ENCODE results near the gene NSD1. TPM values are rescaled to one million over a fixed set of nuclear protein-coding genes. Genes with fewer than 3 reads are reported as not detected.

Gene NSD1
- total RNA-seq, 2 donors from 2014 or later: 29.8 to 32.0 TPM

DNA sequence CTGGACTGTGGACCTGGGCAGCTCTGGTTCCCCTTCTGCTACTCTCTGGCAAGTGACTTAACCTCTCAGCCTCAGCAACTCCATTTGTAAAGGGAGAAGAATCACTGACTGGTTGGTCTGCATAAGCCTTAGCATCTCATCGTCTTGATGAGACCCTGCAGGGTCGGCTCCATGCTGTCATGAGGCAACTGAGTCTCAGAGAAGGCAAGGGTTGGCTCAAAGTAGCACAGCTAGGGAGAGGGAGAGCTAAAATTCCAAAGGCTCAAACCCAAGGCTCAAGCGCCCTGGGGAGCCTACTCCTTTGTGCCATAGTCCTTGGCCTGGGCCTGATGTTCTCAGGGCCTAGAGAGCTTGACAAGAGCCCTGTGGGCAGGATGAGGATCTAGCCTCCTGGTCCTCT, 42.3 kb upstream of the NSD1 start:
- Histone ChIP-seq H3K27ac (peak overlapping the region in 2 of 4 donors; percentile 9 to 78), H3K36me3 (replicated peaks in 1 of 2; ENCODE audit: insufficient read depth in 1 of 2, low read depth in 2 of 2) (peaks cover 0 to 8% of the 10 kb centered on the region in 2 donors), H3K9me3 (no peaks in the 10 kb centered on the region), H3K4me3 (no peak overlapping the region), H3K27me3 (no peaks in the 10 kb centered on the region), H3K4me1 (peaks cover 72% of the 10 kb centered on the region)
- TF ChIP-seq, protein P1, sequence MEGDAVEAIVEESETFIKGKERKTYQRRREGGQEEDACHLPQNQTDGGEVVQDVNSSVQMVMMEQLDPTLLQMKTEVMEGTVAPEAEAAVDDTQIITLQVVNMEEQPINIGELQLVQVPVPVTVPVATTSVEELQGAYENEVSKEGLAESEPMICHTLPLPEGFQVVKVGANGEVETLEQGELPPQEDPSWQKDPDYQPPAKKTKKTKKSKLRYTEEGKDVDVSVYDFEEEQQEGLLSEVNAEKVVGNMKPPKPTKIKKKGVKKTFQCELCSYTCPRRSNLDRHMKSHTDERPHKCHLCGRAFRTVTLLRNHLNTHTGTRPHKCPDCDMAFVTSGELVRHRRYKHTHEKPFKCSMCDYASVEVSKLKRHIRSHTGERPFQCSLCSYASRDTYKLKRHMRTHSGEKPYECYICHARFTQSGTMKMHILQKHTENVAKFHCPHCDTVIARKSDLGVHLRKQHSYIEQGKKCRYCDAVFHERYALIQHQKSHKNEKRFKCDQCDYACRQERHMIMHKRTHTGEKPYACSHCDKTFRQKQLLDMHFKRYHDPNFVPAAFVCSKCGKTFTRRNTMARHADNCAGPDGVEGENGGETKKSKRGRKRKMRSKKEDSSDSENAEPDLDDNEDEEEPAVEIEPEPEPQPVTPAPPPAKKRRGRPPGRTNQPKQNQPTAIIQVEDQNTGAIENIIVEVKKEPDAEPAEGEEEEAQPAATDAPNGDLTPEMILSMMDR (IDR thresholded peaks at IDR 0.05): no peak
- TF ChIP-seq POLR2A (IDR thresholded peaks at IDR 0.05): no peak
- ATAC-seq (no peak), DNase-seq (no peak)
- intact Hi-C loops (cut with DNase I): loop anchor here (10.0 kb wide), 1 partner anchor 436 kb away; no protein-coding TSS in a partner anchor
- 66 to 83% methylated on average over 1 to 3 of the region's 3 CpGs for WGBS, 2 donors

DNA sequence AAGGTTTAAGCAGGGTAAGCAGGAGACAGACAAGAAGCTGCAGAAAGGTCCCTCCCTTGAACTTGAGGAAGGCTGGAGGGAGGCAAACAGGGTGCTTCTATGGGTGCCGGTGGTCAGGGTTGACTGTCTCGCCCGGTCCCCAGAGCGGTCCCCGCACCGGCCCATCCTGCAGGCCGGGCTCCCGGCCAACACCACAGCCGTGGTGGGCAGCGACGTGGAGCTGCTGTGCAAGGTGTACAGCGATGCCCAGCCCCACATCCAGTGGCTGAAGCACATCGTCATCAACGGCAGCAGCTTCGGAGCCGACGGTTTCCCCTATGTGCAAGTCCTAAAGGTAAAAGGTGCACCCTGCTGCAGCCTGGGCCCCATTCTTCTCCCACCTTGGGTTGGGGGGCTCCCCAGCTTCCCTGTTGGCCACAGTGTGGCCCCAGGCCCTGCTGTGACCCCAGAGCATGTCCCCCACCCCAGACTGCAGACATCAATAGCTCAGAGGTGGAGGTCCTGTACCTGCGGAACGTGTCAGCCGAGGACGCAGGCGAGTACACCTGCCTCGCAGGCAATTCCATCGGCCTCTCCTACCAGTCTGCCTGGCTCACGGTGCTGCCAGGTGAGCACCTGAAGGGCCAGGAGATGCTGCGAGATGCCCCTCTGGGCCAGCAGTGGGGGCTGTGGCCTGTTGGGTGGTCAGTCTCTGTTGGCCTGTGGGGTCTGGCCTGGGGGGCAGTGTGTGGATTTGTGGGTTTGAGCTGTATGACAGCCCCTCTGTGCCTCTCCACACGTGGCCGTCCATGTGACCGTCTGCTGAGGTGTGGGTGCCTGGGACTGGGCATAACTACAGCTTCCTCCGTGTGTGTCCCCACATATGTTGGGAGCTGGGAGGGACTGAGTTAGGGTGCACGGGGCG, 41.1 kb upstream of the NSD1 start:
- 87% methylated on average over 23 of the region's 32 CpGs; no CpG with 5 or more reads in 1 of the 2 donors for WGBS, 2 donors
- ATAC-seq (no peak), DNase-seq (no peak)
- Histone ChIP-seq H3K36me3 (replicated peaks in 1 of 2; ENCODE audit: insufficient read depth in 1 of 2, low read depth in 2 of 2) (peaks cover 0 to 9% of the 10 kb centered on the region in 2 donors), H3K4me1 (peaks cover 70% of the 10 kb centered on the region), H3K27ac (peak overlapping the region in 2 of 4 donors; percentile 20 to 78), H3K9me3 (no peaks in the 10 kb centered on the region), H3K4me3 (no peak overlapping the region), H3K27me3 (no peaks in the 10 kb centered on the region)
- intact Hi-C loops (cut with DNase I): loop anchor here (10.0 kb wide), 1 partner anchor 438 kb away; no protein-coding TSS in a partner anchor
- TF ChIP-seq POLR2A (IDR thresholded peaks at IDR 0.05): no peak
- TF ChIP-seq, protein P1 (IDR thresholded peaks at IDR 0.05): no peak

DNA sequence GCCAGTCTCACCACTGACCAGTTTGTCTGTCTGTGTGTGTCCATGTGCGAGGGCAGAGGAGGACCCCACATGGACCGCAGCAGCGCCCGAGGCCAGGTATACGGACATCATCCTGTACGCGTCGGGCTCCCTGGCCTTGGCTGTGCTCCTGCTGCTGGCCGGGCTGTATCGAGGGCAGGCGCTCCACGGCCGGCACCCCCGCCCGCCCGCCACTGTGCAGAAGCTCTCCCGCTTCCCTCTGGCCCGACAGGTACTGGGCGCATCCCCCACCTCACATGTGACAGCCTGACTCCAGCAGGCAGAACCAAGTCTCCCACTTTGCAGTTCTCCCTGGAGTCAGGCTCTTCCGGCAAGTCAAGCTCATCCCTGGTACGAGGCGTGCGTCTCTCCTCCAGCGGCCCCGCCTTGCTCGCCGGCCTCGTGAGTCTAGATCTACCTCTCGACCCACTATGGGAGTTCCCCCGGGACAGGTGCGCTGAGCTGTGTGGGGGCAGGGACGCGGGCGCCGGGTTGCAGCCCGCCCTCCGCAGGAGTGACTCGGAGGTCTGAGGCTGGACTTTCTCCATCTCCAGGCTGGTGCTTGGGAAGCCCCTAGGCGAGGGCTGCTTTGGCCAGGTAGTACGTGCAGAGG, 40.4 kb upstream of the NSD1 start:
- no peak for ATAC-seq

GRCh38 chr5:177093803-177094202, 39.8 kb upstream of the NSD1 start:
- Histone ChIP-seq H3K9me3 (no peaks in the 10 kb centered on the region), H3K36me3 (replicated peaks in 1 of 2; ENCODE audit: insufficient read depth in 1 of 2, low read depth in 2 of 2) (peaks cover 0 to 9% of the 10 kb centered on the region in 2 donors), H3K4me1 (peaks cover 72% of the 10 kb centered on the region), H3K4me3 (no peak overlapping the region), H3K27me3 (no peaks in the 10 kb centered on the region), H3K27ac (peak overlapping the region in 3 of 4 donors; percentile 65 to 78 (median 71))
- WGBS, 2 donors: 84 to 95% methylated on average over 6 of the region's 6 CpGs
- ATAC-seq (no peak), DNase-seq (no peak)
- TF ChIP-seq, protein P1 (IDR thresholded peaks at IDR 0.05): no peak
- TF ChIP-seq POLR2A (IDR thresholded peaks at IDR 0.05): no peak
- intact Hi-C loops (cut with DNase I): loop anchor here (10.0 kb wide), 1 partner anchor 439 kb away; no protein-coding TSS in a partner anchor

More for the DNA sequence above, 40.4 kb upstream of the NSD1 start:
- no peaks in the 10 kb centered on the region for H3K9me3 ChIP-seq
- no peak overlapping the region for H3K4me3 ChIP-seq
- TF ChIP-seq, protein P1 (IDR thresholded peaks at IDR 0.05): no peak
- no peak for TF ChIP-seq POLR2A (IDR thresholded peaks at IDR 0.05)
- peak overlapping the region in 3 of 4 donors; percentile 20 to 78 (median 71) for H3K27ac ChIP-seq
- peaks cover 73% of the 10 kb centered on the region for H3K4me1 ChIP-seq
- H3K27me3 ChIP-seq: no peaks in the 10 kb centered on the region
- DNase-seq: no peak
- 90 to 93% methylated on average over 3 to 37 of the region's 40 CpGs for WGBS, 2 donors
- intact Hi-C loops (cut with DNase I): loop anchor here (10.0 kb wide), 1 partner anchor 438 kb away; no protein-coding TSS in a partner anchor
- peaks cover 0 to 9% of the 10 kb centered on the region in 2 donors for H3K36me3 ChIP-seq (replicated peaks in 1 of 2; ENCODE audit: insufficient read depth in 1 of 2, low read depth in 2 of 2)
